GM21529 (cell line): ENCODE data around the gene SCNM1.
"Not testable (repeated sequence)": the region's sequence is repeated elsewhere in the genome, so short reads cannot be mapped to it uniquely, and the experiment has no call there.

Experiments used
- ATAC-seq: cut with Tn5 transposase; IDR thresholded peaks from one replicate; pipeline ENCODE4 v1.9.1; 2021; ENCODE audit not compliant: unreplicated experiment

Gene SCNM1

DNA sequence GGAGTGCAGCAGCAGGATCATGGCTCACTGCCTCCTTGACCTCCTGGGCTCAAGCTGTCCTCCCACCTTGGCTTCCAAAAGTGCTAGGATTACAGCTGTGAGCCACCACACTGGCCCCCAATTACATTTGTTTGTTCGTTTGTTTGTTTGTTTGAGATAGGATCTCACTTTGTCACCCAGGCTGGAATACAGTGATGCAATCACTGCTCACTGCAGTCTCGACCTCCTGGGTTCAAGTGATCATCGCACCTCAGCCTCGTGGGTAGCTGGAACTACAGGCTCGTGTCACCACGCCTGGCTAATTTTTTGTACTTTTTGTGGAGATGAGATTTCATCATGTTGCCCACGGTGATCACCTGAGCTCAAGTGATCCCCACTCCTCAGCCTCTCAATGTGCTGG lies 26.1 kb downstream of the SCNM1 start:
- ATAC-seq = no peak

DNA sequence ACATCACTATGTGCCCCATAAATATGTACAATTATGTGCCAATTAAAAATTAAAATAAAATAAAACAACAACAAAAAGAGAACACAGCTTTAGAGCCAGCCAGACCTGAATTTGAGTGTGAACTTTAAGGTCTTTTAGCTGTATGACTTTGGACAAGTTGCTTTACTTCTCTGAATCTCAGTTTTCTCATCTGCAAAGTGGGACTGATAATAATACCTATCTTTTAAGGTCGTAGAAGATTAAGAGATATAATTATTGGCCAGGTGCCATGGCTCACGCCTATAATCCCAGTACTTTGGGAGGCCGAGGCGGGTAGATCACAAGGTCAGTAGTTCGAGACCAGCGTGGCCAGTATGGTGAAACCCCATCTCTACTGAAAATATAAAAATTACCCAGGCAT lies 27.4 kb downstream of the SCNM1 start:
- ATAC-seq = no peak

GRCh38 chr1:151193856-151194255 lies 27.9 kb downstream of the SCNM1 start:
- no peak for ATAC-seq

DNA sequence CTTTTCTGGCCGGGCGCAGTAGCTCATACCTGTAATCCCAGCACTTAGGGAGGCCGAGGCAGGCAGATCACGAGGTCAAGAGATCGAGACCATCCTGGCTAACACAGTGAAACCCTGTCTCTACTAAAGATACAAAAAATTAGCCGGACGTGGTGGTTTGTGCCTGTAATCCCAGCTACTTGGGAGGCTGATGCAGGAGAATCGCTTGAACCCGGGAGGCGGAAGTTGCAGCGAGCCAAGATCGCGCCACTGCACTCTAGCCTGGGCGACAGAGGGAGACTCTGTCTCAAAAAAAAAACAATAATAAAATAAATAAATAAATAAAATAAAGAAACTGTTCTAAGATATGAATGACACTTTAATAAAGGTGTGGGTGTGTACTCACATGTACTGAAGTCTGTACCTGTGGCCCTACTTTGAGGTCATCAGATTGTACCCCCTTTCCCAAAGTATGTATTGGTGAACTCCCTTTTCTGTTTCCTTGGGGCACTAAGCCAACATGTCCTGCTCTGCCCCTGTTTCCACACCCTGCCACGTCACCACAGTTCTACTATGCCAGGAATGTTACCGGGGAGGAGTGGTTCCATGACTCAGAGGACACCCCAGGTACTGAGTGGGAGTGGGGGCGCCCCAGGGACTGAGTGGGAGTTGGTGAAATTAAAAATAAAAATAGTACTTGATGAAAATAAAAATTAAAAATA lies 29.1 kb downstream of the SCNM1 start:
- not testable (repeated sequence) for ATAC-seq

GRCh38 chr1:151196292-151196800 lies 30.4 kb downstream of the SCNM1 start:
- no peak for ATAC-seq

DNA sequence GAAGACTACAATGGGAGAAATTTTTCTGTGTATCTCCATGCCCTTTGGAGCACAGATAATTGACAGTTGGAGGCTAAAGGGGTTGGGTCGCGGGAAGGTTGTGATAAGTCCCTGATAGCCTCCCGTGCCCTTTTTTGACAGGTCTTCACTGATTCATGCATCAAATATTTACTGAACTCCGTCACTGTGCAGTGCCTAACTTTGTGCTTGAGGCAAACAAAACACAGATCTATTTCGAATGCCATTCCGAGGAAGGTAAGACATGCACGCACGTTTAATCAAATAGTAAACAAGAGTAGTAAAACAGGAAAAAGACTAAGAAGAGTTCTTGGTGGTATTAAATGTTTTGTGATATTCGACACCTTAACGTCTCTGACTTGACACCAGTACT lies 31.9 kb downstream of the SCNM1 start:
- ATAC-seq = no peak

GRCh38 chr1:151198254-151199127 lies 32.5 kb downstream of the SCNM1 start, which contains the start of gene PIP5K1A:
Gene PIP5K1A (plus strand): TSS chr1:151198552. CDS start chr1:151198997, 445 bp downstream.
- ATAC-seq = peak; percentile 79

DNA sequence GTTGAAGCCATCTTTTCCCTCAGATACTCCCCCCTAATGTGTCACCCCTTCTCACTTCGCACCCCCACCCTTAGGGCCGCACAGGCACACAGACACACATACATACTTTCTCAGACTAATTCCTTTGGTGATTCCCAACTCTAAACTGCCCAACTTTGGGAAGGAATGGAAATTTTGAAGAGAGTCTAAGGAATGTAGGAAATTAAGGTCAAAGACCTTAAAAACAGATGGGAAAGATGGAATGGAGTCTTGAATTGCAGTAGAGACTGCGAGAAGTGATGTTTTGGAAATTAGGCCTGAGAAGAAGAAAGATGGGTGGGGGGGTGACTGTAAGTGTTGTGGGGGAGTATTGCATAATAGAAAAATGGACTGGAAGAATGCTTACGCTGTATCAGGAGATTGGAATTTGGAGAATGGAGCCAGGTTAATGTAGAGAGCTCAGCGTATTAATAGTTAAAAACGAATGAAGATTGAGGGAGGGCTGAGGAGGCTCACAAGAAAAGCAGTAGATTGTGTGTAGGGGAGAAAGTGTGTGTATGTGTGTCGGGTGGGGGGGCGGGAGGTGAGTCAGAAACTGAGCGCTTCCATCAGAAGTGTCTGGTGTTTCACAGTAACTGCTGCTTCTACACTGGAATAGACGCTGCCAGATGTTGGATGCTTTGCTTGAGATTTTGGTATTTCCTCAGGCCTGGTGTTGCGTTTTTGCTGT lies 34.1 kb downstream of the SCNM1 start:
- ATAC-seq = no peak

DNA sequence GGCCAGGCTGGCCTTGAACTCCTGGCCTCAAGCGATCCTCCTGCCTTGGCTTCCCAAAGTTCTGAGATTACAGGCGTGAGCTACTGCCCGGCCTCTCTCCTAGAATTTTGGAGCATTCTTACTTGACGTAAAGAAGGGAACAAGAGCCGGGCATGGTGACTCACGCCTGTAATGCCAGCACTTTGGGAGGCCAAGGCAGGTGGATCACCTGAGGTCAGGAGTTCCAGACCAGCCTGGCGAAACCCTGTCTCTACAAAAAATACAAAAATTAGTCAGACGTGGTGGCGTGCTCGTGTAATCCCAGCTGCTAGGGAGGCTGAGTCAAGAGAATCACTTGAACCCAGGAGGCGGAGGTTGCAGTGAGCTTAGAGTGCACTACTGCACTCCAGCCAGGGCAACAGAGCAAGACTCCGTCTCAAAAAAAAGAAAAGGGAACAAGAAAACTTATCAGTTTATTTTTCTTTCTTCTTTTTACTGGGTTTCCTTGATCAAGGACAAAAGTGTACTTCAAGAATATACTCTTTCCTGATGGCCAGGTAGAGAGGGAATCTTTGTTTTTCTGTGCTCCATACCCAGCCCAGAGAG lies 39.5 kb downstream of the SCNM1 start:
- not testable (repeated sequence) for ATAC-seq

DNA sequence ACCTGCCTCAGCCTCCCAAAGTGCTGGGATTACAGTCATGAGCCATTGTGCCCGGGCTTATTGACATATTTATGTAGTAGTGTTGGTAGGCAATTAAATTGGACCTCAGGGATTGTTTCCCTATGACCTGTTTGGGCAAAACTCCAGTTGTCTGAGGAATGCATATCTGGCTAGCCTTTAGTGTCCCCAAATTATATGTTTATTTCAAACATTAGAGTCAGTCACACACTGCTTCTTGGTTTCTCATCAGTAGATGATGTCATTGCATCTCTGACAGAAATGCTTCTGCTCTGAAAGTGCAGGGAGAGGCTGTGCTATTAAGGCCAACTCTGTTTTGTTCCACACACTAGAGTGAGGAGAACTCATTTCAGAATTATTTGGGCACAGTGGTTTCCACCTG lies 44.9 kb downstream of the SCNM1 start:
- no peak for ATAC-seq

GRCh38 chr1:151211972-151212705 lies 46.2 kb downstream of the SCNM1 start:
- ATAC-seq = no peak

- no peak for ATAC-seq
Measured at GRCh38 chr1:151213560-151213959, 47.6 kb downstream of the SCNM1 start.
